ENCODE measurements around the gene C6orf163.

- TF ChIP-seq SIN3A (IDR thresholded peaks at IDR 0.05; ENCODE audit: borderline replicate concordance, insufficient read depth, low read length) (no peak), POLR2AphosphoS5 (IDR thresholded peaks at IDR 0.05; ENCODE audit: low read depth, low read length) (no peak), TAF1 (IDR thresholded peaks at IDR 0.05; ENCODE audit: borderline replicate concordance, insufficient read depth, low read length) (no peak)
These were observed 3.5 kb upstream of the C6orf163 start for GRCh38 chr6:87341158-87341557.
